Hippocampal formation (tissue), 2 donors: Measurements from ENCODE around the gene UMPS.

Source experiments
- DNase-seq, 2 donors: peaks; one replicate each; lab custom pipeline; 2025; lab: John Stamatoyannopoulos, UW

Gene UMPS

DNA sequence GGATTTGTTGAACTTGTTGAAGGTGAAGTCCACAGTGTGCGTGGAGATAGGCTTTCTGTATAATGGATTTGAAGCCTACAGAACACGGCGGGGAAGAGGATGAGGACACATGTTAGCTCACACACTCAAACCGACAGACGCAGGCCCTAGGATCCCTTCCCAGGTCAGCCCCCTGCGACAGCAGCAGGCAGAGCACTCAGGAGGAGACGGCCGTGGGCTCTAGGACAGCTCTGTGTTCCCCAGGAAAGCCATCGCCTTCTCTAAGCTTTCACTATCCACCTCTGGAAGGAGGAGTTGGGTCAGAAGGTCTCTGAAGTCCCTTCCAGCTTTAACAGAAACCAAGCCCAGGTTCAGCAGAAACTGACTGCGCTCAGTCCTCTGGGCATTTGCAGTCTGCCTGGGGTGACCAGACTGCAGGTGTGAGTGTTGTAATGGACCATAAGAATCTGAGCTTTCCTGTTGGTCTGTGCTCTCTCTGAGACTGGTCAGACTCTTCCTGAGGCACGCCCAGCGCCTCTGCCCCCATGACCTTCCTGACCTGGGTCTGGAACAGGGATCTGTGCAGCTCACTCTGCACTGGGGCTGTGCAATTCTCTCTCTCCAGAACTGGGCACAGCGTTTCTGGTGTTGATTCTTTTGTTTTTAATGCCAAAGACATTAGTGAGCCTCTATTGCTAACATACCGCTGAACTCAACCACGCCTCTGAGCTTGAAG, 33.5 kb downstream of the UMPS start:
- DNase-seq, result no peak

GRCh38 chr3:124764746-124765145, 34.5 kb downstream of the UMPS start:
- peak in 1 of 2 donors; percentile 40 for DNase-seq

DNA sequence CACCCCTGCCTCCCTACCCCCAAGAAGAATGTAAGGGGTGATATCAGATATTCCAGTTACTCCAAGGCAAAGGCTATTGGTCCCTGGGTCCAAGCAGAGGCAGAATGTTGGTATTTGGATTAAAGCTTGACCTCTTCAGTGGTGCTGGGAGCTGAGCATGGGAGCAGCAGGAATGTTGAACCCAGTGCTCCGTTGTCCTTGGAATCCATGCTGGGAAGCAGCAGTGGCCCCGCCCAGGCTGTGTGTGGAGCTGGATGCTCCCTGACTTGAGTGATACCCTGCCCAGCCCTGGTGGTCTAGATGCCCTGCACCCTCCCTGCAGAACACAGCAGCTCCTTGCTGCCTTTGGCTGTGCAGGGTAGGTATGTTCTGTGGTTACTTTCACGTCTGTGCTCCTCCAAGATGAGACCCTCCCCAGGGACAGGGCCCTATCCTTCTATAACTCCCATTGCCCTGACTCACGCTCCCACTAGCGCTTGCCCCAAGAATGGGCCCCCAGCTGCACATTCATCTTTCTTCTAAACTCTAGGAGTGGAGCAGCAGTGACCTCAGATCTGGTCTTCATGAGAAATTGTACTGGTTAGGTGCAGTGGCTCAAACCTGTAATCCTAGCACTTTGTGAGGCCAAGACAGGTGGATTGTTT, 35.1 kb downstream of the UMPS start:
- DNase-seq, result no peak

GRCh38 chr3:124766113-124767095, 36.2 kb downstream of the UMPS start:
- no peak for DNase-seq

DNA sequence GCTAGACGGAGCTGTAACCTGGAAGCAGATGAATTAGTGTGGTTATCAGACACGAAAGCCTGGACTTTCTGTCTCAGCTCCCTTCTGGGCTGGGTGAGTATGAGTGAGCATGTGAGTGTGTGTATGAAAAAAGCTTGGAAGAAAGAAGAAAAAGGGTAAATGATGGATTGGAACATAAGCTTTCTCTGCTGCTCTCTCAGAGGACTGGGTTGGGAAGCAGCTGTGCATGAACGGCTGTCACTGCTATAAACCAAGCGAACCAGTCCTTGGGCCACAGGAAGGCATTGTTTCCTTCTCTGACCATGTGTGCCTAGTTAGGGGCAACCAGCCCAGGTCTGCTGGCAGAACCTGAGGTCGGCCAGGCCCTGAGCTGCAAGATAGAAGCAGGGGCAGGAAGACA, 37.0 kb downstream of the UMPS start:
- DNase-seq, result no peak

DNA sequence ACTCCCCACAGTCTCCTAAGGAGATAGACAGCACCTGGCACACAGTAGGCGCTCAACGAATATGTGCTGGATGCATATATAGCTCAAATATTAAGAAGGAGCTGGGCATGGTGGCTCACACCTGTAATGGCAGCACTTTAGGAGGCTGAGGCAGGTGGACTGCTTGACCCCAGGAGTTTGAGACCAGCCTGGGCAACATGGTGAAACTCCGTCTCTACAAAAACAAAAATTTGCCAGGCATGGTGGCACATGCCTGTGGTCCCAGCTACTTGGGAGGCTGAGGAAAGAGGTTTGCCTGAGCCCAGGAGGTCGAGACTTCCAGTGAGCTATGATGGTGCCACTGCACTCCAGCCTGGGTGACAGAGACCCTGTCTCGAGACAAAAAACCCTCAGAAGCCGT, 37.4 kb downstream of the UMPS start:
- no peak for DNase-seq

- DNase-seq, result no peak
These were observed 38.6 kb downstream of the UMPS start for GRCh38 chr3:124768812-124769211.

GRCh38 chr3:124769462-124769861, 39.2 kb downstream of the UMPS start:
- DNase-seq, result no peak

- DNase-seq, result peak in 1 of 2 donors; percentile 26
These were observed 40.3 kb downstream of the UMPS start for GRCh38 chr3:124770336-124771082.

- DNase-seq, result no peak
These were observed 40.8 kb downstream of the UMPS start for GRCh38 chr3:124771083-124771445.

DNA sequence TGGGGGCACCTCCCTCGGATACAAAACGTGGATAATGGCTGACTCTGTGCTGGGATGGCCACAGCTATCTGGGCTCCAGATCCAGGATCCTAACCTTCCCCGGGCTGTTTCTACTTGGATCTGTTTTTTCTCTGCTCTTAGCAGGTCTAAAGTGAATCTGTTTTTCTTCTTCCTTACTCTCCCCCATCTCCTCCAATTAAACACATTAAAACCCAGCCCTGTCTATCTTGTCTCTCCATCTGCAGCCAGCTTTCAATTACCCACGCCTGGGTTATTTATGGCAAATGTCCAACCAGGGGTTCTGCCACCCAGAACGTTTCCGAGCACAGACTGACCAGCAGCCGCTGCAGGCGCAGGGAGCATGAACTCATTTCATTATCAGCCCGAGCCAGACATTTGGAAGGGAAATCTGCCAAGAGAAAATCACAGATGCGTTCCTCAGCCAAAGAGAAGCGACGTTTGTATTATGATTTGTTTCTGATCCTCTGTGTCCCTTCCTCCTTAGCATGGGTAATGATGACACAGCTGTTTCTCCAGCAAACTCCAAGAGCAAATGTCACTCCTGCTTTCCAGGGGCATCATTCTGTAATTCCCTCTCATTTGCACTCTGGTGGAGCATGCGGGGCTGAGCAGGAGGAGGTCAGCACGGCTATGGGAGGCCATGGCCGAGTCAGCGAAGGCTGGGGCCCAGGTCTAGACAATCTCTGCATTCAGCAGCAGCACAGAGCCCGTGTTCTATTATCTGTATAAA, 42.0 kb downstream of the UMPS start:
- peak; percentile 82 to 86 for DNase-seq

- no peak for DNase-seq
These were observed 43.4 kb downstream of the UMPS start for GRCh38 chr3:124773351-124774326.

- DNase-seq, result no peak
These were observed 44.1 kb downstream of the UMPS start for GRCh38 chr3:124774327-124774718.

DNA sequence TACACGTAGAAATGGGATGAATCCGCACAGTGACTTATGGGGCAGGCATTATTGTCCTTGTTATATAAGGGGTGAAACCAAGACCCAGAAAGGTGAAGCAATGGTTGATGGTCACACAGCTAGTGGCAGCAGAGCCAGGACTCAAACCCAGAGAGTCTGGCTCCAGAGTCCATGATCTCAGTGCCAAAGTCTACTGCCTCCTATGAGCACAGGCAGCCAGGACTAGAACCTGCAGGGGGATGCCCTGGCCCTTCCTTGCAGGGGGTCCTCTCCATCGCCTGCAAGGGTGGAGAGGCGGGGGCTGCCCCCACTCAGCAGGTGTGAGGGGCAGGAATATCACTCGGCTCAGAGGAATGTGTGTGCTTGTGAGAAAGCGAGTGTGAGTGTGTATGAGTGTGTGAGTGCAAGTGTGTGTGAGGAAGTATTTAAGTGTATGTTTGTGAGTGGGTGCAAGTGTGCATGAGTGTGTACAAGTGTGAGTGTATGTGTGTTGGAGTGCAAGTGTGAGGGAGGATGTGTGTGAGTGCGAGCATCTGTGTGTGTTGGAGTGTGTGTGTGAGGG, 44.7 kb downstream of the UMPS start:
- no peak for DNase-seq

- DNase-seq, result no peak
These were observed 45.6 kb downstream of the UMPS start for GRCh38 chr3:124775877-124776276.

DNA sequence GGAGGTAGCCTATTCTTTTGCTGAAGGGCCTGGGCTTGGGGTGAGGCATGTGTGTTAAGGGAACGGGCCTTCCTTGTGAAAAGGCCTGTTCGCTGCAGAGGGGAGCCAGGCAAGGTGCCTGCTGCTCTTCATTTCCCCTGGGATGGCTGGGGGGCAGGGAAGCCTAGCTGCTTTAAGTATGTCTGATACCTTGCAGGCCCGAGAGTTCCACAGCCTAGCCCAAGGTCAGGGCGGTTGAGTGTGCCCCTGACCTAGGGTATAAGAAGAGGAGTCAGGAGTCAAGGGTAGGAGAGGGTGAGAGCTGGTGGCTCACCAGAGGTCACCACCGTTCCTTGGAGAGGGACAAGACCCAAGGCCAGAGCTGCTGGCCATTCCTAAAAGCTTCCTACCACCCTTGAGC, 46.6 kb downstream of the UMPS start:
- no peak for DNase-seq

DNA sequence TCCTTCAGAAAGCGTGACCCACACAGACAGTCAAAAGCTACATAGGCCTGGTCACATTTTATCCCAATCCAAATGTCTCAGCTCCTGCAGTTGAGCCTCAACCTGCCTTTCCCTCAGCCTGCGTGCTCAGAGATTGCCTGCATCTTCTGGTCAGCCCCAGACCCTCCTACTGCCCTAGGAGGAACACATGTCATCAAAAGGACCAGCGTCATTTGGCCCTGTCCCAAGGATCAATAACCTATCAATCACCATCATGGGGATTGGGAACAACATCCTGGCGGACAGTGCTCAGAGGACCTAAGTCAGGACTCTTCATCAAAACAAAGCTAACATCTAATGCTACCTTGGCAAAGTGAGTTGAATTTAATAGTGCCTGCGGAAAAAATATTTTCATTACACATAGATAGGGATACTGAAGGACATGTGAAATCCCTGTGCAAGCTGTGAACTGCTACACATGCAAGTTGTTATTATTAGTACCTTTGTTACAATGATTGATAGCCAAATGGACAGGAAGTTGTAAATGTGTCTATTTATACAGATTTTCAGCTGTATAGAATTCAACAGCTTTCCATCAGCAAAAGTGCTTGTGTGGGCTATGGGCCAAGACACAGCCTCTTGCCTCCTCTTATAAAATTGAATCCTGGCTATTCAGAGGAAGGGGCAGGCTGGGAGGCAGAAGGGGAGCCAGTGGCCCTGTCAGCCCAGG, 47.7 kb downstream of the UMPS start:
- no peak for DNase-seq

GRCh38 chr3:124779116-124779515, 48.9 kb downstream of the UMPS start:
- no peak for DNase-seq

DNA sequence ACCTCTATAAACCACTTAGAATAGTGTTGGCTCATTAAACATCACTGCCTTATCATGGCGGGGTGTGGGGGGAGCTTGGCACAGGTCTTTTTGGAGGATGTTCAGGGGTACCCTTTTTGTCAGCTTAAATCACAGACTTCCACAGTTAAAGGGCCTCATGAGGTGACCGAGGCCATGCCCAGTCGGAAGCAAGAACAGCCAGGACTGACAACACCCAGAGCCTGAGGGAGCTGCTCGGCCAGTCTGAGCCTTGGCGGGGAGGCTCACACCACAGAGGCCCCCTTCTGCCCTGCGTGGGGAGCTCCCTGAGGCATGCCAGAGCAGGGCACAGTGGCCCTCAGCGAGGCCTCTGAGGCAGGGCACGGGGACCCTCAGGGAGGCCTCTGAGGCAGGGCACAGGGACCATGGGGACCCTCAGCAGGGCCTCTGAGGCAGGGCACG, 49.5 kb downstream of the UMPS start:
- DNase-seq, result no peak
